Measurements from ENCODE around the gene TMEM201.

TMEM201 gene

GRCh38 chr1:9648171-9648570 is 59.5 kb downstream of the TMEM201 start:
- Histone ChIP-seq H3K9me2 (replicated peaks; ENCODE audit: insufficient read depth, low read length) (no peaks in the 10 kb centered on the region), H3K4me2 (ENCODE audit: low read depth, low read length) (no peak overlapping the region), H3K79me2 (ENCODE audit: low read length) (no peaks in the 10 kb centered on the region), H4K20me1 (ENCODE audit: insufficient read depth, low read length) (no peaks in the 10 kb centered on the region), H3K9ac (ENCODE audit: low read length) (no peak overlapping the region), H3K4me3 (ENCODE audit: low read length) (no peak overlapping the region), H3F3A (ENCODE audit: insufficient read depth, low read length) (peaks cover 2% of the 10 kb centered on the region; the same call in 1 of the 2 replicates), H3K4me1 (ENCODE audit: low read length) (no peaks in the 10 kb centered on the region), H2AFZ (ENCODE audit: low read length) (no peak overlapping the region), H3K9me3 (replicated peaks; ENCODE audit: insufficient read depth, low read length) (no peaks in the 10 kb centered on the region), H3K36me3 (replicated peaks; ENCODE audit: insufficient read depth, low read length) (no peaks in the 10 kb centered on the region), H3K27ac (ENCODE audit: low read length) (no peak overlapping the region), H3K27me3 (replicated peaks; ENCODE audit: insufficient read depth, low read length) (peaks cover 61% of the 10 kb centered on the region)
- TF ChIP-seq EZH2 (optimal IDR thresholded peaks at IDR 0.05; ENCODE audit: low read depth, low read length) (no peak), EZH2phosphoT487 (IDR thresholded peaks at IDR 0.05; ENCODE audit: low read length) (no peak), CTCF (IDR thresholded peaks at IDR 0.05; ENCODE audit: low read length) (no peak)
- no peak for DNase-seq

GRCh38 chr1:9649769-9650168 is 61.1 kb downstream of the TMEM201 start:
- Histone ChIP-seq H3K4me3 (ENCODE audit: low read length) (no peak overlapping the region), H3K4me2 (ENCODE audit: low read depth, low read length) (no peak overlapping the region), H2AFZ (ENCODE audit: low read length) (no peak overlapping the region), H3F3A (ENCODE audit: insufficient read depth, low read length) (peaks cover 2% of the 10 kb centered on the region; the same call in 1 of the 2 replicates), H3K9me2 (replicated peaks; ENCODE audit: insufficient read depth, low read length) (no peaks in the 10 kb centered on the region), H3K4me1 (ENCODE audit: low read length) (no peaks in the 10 kb centered on the region), H3K9ac (ENCODE audit: low read length) (no peak overlapping the region), H3K27me3 (replicated peaks; ENCODE audit: insufficient read depth, low read length) (peaks cover 71% of the 10 kb centered on the region), H3K79me2 (ENCODE audit: low read length) (no peaks in the 10 kb centered on the region), H4K20me1 (ENCODE audit: insufficient read depth, low read length) (no peaks in the 10 kb centered on the region), H3K36me3 (replicated peaks; ENCODE audit: insufficient read depth, low read length) (no peaks in the 10 kb centered on the region), H3K27ac (ENCODE audit: low read length) (no peak overlapping the region), H3K9me3 (replicated peaks; ENCODE audit: insufficient read depth, low read length) (no peaks in the 10 kb centered on the region)
- DNase-seq, result no peak
- no peak for TF ChIP-seq EZH2 (optimal IDR thresholded peaks at IDR 0.05; ENCODE audit: low read depth, low read length)
- TF ChIP-seq CTCF (IDR thresholded peaks at IDR 0.05; ENCODE audit: low read length), result no peak
- TF ChIP-seq EZH2phosphoT487 (IDR thresholded peaks at IDR 0.05; ENCODE audit: low read length), result no peak

GRCh38 chr1:9651220-9651564 is 62.5 kb downstream of the TMEM201 start:
- no peak overlapping the region for H2AFZ ChIP-seq (ENCODE audit: low read length)

More at GRCh38 chr1:9651220-9651564, 62.5 kb downstream of the TMEM201 start:
- H4K20me1 ChIP-seq (ENCODE audit: insufficient read depth, low read length), result no peaks in the 10 kb centered on the region
- no peaks in the 10 kb centered on the region for H3K36me3 ChIP-seq (replicated peaks; ENCODE audit: insufficient read depth, low read length)
- H3K9me2 ChIP-seq (replicated peaks; ENCODE audit: insufficient read depth, low read length), result no peaks in the 10 kb centered on the region
- peaks cover 83% of the 10 kb centered on the region for H3K27me3 ChIP-seq (replicated peaks; ENCODE audit: insufficient read depth, low read length)
- no peak overlapping the region for H3K27ac ChIP-seq (ENCODE audit: low read length)
- no peaks in the 10 kb centered on the region for H3K4me1 ChIP-seq (ENCODE audit: low read length)
- H3K9ac ChIP-seq (ENCODE audit: low read length), result no peak overlapping the region
- no peak overlapping the region for H3K4me3 ChIP-seq (ENCODE audit: low read length)
- H3K4me2 ChIP-seq (ENCODE audit: low read depth, low read length), result no peak overlapping the region
- no peak for DNase-seq
- H3K79me2 ChIP-seq (ENCODE audit: low read length), result no peaks in the 10 kb centered on the region
- no peak for TF ChIP-seq EZH2 (optimal IDR thresholded peaks at IDR 0.05; ENCODE audit: low read depth, low read length)
- TF ChIP-seq EZH2phosphoT487 (IDR thresholded peaks at IDR 0.05; ENCODE audit: low read length), result no peak
- no peak for TF ChIP-seq CTCF (IDR thresholded peaks at IDR 0.05; ENCODE audit: low read length)
- H3K9me3 ChIP-seq (replicated peaks; ENCODE audit: insufficient read depth, low read length), result no peaks in the 10 kb centered on the region
- H3F3A ChIP-seq (ENCODE audit: insufficient read depth, low read length), result peaks cover 2% of the 10 kb centered on the region; the same call in 1 of the 2 replicates

All from MM.1S (cell line).